NCI-H510A (cell line): ENCODE data around the gene RASGRF2.
"Not testable (repeated sequence)": the region's sequence is repeated elsewhere in the genome, so short reads cannot be mapped to it uniquely, and the experiment has no call there.

Source experiments
- DNase-seq: peaks from one replicate; lab custom pipeline; 2025; lab: John Stamatoyannopoulos, UW

RASGRF2 gene

DNA sequence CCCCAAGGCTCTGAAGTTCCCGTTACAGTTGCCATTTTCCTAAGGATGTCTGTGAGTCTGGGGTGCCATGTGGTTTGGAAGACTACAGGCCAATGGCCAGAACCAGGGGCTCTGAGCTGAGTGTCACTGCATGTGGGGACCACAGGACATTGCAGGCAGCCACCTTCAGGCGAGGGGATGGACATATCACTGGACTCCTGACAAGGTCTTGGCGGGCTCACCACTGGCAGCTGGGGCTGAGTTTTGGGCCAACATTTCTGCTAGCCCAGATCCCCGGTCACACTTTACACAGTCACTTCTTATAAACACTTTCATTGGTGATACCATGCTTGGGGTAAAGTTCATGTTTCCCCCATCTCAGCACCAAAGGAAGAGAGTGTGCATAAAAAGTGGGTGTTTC, 109.8 kb downstream of the RASGRF2 start:
- no peak for DNase-seq

DNA sequence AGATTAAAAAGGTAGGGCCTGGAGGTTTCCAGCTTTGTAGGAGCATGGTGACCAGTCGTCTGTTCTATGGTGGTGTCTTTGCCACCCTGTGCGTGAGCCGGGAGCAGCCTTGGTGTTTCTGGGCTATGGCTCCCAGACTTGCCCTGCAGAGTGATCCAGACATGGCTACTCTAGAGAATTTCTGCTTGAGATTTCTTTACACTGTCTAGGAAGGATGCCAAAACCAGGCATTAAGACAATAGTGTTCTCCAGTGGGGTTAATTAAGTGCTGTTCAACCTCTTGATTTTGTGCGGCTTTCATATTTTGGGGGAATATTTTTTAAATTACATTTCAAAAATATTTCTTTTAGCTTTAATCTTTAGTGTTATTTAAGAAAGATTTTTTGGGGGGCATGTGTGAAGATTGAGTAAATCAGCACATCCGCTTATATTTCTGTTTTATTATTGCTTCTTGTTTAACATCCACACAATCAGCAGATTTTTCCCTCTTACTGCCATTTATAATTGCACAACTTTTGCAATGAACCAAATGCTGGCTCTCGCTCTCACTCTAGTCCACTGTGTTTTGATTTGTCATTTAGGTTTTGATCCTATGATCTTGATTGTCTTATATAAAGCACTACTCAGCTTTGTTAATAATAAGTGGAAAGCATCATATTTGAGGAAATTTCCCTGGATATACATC, 110.5 kb downstream of the RASGRF2 start:
- DNase-seq = no peak

DNA sequence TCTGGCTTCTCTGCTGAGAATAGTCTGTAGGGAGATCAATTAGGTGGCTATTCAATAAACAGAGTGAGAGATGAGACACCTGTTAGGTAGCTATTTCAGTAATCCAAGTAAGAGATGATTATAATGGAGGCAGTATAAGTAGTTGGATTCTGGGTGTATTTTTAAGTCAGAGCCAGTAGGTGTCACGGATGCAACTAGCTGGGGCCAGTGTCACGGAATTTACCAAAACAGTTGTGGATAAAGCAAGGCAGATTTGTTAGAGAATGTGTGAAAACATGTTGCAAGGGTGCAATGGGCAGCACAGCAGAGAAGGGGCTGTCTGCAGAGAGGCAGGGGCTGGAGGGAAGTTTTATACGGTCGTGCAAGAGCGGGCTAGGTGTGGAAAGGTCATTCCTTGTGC, 114.9 kb downstream of the RASGRF2 start:
- no peak for DNase-seq

DNA sequence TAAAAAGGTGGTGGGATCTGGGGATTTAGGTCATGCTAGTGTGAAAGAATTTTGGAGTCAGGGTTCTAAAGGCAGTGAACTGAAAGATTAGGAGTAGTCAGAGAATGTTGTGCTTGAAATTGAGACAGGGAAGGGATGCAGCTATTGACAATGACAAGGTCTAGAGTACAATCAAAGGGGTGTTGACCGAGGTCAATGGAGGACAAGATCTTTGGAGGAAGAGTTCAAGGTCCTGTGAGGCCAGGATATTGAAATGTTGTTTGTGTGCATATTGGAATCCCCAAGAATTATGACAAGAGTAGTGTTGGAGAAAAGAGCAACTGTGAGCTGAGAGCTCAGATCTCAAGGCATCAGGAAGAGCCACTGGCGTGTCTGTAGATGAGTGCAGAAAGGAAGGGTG, 116.9 kb downstream of the RASGRF2 start:
- DNase-seq = no peak

DNA sequence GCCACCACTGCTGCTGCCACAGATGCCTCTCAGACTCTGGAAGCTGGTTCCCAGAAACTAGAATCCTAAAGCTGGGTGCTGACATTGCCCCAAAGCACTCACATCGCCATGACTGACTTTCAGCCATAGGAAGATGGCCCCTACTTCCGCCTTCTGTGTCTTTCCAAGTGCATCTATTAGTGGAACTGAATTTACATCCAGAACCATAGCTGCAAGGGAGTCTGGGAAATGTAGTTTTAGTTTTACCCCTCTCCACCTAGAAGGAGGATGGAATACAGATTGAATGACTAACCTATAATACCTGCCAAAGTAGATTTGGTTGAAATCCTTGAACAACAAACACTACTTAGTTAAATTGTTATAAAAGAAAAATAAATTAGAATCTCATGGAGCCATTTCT, 118.8 kb downstream of the RASGRF2 start:
- DNase-seq = no peak

DNA sequence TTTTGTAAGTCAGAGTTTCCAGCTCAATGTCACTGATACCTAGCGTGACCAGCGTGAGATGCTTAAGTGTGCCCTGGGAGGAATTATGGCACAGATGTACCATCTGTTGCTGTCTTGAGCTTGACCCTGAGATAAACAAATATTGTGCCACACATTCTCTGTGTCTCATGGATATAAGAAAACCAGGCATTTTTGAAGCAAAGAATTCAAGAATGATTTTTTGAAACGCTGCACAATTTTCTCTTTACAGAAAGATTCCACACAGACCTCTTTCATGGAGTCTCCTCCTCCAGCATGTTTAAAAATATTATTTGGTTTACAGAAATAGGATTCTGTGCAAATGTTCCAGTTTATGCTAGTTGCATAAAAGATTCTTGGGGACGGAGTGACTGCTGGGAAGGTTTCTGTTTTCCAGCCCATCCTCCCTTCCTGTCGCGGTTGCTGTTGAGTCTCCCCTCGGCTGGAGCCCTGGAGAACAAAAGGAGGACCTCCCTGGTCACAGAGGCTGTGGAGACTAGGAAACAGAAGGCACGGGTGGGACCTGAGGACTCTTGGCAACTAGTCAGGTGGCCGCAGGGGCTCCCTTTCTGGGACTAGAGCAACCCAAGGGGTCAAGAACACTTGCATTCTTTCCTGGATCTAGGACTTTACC, 120.8 kb downstream of the RASGRF2 start:
- no peak for DNase-seq

DNA sequence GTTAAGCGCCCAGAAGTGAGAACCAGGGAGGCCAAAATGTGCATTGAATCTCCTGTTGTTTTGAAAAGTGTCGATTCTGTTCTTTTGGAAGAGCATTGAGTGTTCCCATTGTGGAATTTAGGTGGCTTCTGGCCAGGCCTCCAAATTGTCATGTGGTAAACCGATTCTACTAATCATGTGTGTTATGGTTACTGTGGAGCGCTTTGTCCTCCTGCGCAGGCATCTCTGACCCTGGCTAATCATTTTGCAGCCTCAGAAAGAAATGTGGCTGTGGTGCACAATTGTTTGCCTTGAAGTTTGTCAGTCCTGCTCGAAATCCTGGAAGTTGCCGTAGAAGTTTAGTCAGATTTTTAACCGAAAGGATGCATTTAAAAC, 121.3 kb downstream of the RASGRF2 start:
- DNase-seq = no peak

DNA sequence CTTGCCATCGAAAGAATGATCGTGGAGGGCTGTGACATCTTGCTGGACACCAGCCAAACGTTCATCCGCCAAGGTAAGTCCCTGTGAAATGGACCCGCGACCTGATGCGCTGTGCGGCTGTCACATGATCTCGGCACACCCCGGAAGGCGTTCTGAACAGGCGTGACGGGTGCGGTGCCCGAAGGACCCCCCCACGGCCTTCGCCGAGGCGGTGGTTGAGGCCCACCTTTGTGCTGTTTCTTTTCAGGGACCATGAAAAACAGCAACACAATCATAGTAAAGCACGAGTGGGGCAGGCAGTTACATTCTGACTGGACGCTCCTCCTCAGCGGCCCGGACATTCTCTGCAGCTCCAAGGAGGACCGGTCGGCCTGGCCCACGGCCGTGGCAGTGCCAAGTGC, 126.7 kb downstream of the RASGRF2 start:
- DNase-seq = no peak

DNA sequence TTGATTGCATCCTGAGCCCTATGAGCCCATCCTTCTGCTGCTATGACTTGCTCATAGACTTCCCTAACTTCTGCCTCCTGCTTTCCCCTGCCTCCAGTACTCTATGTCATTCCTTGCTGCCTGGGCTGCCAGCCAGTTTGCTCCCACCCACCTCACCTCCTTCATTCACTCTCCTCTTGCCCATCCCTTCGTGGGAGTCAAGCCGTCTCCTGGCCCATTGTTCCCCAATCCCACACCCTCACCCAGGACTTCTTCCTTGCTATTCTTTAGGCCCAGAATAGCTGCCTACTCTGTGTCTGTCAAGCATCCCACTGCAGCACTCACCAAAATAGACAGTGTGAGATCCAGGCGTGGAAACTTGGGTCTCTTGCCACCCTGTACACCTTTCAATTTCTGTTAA, 131.0 kb downstream of the RASGRF2 start:
- no peak for DNase-seq

DNA sequence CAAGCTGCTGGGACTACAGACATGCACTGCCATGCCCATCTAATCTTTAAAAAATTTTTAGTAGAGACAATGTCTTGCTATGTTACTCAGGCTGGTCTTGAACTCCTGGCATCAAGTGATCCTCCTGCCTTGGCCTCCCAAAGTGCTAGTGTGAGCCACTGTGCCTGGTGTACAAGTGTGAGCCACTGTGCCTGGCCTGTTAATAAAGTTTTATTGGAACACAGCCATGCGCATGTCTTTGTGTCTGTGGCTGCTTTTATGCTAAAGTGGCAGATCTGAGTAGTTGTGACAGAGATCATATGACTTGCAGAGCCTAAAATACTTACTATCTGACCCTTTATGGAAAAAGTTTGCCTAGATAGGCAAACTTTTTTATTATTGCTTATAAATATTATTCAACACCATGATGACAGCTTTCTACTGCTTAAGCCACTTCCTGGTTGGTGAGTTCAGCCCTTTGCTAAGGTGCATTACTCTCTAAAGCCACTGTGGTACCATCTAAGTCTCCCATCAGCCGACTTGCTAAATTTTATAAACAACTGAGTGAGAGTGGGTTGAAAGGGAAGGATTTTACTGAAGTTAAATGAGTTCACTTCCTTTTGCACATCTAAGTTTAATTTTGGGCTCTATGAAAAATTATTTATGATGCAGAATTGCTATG, 133.5 kb downstream of the RASGRF2 start:
- no peak for DNase-seq

DNA sequence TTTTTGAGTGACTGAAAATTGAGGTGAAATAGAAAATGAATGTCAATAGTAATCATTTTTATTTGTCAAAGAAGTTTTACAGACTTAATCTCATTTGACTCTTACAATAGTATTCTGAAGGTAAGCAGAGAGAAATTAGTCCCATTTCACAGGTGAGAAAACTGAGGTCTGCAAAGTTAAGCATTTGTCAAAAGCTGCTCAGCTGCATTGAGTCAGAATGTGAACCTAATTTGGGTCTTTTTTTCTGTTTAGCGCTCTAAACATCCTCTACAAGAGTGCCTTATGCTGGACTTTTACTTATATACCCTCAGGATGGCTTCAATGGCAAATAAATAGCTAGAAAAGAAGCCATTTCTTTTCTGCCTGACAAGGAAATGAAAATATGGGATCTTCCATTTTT, 135.7 kb downstream of the RASGRF2 start:
- DNase-seq = no peak

DNA sequence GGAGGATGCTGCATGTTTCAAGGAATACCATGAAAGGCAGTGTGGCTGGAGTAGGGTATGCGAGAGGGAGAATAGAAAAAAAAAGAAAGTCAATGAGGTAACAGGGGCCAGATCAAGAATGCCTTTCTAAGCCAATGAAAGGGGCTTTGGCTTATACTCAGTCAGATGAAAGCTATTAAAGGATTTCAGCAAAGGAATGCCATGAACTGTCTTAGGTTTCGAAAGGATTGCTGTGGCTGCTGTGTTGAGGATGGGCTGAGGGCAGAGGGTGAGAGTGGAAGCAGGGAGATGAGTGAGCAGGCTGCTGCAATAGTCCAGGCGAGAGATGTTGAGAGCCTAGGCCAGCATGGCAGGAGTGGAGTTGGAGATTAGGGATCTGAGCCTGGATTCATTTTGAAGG, 137.6 kb downstream of the RASGRF2 start:
- no peak for DNase-seq

DNA sequence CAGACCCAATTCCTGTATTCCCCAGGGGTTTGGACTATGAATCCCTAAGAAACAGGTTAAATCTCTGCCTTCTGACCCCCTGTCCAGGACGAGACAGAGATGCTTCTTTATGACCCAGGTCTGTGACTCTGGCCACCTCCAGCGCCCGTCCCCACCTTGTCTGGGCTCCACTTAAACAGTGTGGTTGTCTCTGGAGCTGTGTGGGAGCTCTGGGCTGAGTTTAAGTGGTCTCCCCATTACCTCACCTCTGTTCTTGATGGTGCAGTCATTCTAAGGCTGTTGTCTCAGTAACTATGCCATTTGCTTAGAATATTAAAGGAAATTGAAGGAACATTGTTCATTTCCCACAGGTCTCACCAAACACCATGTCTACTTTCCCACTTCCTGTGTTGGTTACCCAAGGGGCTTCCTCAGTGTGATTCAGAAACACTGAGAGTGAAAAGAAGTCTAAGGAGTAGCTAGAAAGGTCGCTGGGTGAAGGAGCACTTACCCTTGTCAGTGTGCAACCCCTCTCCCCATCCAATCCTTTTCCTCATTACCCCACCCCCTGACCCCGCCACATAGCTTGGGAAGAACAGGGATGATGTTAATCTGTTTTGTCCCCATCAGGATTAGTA, 145.2 kb downstream of the RASGRF2 start:
- DNase-seq = no peak

DNA sequence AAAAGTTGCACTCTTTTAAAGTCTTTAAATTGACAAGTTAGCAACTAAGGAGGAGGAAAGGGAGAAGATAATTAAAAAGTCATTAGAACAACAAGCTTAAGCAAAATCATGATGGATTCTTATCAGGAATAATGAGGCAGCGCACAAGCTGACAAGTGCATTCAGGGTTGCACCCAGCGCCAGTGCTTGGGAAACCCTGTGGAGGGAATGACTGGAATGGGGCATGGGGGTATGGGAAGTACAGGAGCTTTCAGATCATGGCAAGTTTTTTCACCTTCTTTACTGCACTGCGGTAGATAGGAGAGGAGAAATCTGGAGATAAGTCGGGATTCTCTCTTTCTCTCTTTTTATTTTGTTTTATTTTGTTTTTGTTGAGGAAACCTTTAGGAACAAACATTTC, 155.1 kb downstream of the RASGRF2 start:
- DNase-seq = no peak

DNA sequence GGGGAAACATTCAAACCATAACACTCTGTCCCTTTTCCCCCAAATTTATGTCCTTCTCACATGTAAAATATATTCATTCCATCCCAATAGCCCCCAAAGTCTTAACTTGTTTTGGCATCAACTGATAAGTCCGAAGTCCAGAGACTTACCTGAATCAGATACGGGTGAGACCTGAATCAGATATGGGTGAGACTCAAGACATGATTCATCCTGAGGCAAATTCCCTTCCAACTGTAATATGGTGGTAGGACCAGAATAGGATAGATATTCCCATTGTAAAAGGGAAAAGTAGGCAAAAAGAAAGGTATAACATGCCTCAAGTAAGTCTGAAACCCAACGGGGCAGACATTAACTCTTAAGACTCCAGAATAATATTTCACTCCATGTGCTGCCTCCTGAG, 157.4 kb downstream of the RASGRF2 start:
- DNase-seq = no peak

DNA sequence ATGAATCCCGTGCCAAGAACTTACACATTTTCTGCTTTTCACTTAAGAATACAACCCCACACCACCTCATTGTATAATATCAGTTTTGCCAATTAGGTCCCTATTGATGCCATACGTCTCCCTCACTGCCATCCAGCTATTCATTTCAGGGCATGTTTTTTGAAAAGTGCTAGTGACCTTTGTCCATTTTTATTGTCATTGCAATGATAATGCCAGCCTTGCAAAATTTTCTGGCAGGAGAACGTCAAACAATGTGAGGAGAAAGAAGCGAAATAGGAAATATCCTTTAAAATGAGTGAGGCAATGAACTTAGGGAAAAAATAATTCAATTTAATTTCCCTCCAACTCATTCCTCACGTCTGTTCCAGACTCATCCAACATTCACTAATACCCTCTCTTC, 161.1 kb downstream of the RASGRF2 start:
- no peak for DNase-seq

DNA sequence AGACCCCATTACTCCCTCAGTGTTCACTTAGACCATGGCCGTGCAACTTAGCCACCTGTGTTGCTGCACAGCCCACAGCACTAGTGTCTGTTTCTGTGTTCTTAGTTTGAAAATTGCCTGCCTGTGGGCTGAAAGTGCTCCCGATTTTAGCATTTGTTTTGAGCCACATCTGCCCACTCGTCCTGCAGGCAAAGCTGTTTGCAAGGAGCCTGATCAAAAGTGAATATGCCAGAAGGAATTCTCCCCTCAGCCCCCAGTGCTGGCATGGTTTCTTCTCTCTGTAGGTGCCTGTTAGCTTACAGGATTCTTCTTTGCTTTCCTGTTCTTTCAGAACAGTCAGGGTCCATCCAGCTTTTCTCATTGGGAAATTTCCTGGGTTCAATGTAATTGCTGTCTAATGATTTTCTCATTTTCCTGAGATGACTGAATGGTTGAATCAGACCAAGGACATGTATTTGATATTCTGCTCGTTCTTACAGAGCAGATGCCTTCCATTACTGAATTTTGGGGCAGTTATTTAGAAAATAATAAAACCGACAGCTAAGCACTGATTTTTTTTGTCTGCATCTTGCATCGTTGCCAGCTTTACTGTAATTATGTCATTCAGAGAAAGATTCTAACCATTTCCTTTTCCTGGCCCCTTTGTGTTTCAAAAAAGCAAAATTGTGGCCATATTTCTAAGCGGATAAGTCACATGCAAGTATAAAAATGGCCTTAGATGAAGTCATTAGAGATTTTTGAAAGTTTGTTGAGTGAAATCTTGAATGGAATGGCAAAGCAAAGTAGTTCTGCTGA, 161.9 kb downstream of the RASGRF2 start:
- DNase-seq = no peak

DNA sequence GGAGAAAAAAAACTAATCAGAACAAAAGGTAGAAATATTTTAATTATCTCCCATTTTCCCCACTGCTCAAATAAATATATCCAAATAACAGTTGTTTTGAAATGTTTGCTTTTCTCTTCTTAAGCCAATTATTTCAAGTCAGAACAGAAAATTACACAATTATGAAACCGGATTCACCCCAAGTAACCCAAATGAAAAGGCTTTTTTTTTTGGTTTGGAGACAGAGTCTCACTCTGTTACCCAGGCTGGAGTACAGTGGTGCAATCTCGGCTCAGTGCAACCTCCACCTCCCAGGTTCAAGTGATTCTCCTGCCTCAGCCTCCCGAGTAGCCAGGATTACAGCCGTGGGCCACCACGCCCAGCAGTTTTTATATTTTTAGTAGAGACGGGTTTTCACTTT, 164.5 kb downstream of the RASGRF2 start:
- DNase-seq = not testable (repeated sequence)

DNA sequence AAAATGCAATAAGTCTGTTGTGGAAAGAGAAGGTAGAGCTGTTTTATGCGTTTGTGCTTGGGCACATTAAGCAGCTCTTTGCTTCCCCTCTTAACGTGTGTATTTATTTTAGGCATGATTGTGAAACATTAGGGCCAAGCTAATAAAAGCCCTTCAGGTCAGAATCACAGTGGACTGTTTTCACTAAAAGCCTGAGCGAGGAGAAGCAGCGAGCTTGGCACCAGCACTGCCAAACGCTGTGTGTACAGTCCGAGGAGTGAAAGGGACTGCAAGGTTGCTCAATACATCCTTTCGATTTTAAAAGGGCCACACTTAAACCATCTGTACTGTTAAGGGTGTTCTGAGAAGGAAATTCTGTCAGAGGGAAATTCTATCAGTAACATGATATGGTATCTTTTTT, 165.8 kb downstream of the RASGRF2 start:
- no peak for DNase-seq

DNA sequence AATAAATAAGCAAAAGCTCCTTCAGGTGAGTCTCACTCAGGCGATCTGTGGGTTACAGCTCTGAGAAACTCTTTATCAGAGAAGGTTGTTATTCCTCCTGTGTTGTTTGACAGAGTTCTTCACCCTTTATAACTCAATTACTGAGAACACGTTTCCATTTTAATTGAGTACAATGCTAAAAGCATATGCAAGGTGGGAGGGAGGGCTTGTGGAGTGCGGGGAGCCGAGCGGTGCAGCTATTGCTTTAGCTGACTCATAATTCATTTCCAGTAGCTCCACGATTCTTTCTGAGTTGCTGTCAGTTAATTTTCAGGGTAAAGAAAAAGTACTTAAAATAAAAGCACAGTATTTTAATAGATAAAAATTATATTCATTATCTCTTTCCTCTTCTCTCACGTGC, 168.3 kb downstream of the RASGRF2 start:
- no peak for DNase-seq

DNA sequence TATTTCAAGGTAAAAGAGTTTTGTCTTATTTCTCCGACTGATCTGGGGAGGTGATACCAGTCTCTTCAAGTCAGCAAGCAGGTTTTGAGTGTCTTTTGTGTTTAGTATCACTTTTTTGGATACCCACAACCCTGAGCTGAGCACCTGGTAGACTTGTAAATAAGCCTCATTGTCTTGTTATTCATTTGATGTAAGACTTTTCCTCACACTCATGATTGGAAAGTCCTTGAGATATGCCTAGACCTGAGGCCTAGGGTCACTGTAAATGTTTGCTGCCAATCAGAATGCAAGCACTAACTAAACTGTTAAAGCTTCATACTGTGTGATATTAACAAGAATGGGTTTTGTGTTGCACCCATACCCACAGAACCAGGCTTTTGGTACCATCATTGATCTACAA, 172.2 kb downstream of the RASGRF2 start:
- no peak for DNase-seq

DNA sequence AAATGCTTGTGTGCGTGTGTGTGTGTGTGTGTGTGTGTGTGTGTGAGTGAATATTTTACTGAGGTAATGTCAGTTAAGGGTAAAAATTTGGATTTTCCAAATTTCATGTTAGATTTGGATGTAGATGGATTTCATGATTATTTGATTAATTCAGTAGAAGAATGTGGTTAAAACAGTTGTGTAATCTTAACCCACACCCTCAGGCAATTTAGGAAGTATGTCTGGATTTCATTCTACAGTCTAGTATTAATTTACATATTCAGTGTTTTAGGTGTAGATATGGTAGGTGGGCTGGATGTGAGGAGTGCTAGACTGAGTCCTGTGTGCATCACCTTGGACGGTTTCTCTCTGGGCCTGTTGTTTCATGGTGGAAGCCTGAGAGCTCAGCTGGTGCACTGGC, 173.9 kb downstream of the RASGRF2 start:
- no peak for DNase-seq
